H9 (cell line): ENCODE results near the gene SRPK1. TPM values are rescaled to one million over a fixed set of nuclear protein-coding genes. Genes with fewer than 3 reads are reported as not detected.

Source experiments
- DNase-seq: peaks from one replicate; pipeline ENCODE4 v3.0.0-alpha.2; 2017
- H2AFZ ChIP-seq: one replicate; pipeline ENCODE4 v1.6.1; 2013; ENCODE audit warnings: mild to moderate bottlenecking, low read length, control low read depth, moderate library complexity
- H2AK5ac ChIP-seq: 2 replicates; pipeline ENCODE4 v1.6.1; 2013; ENCODE audit warnings: low read length, control low read depth, mixed read lengths; ENCODE audit not compliant: insufficient read length
- H2BK120ac ChIP-seq: one replicate; pipeline ENCODE4 v1.6.1; 2013; ENCODE audit warnings: low read depth, mild to moderate bottlenecking, low read length, control low read depth, inconsistent platforms; ENCODE audit not compliant: poor library complexity, severe bottlenecking
- H2BK12ac ChIP-seq: 2 replicates; pipeline ENCODE4 v1.6.1; 2013; ENCODE audit warnings: low read length, control low read depth, mixed read lengths, low read depth; ENCODE audit not compliant: insufficient read length
- H2BK15ac ChIP-seq: 2 replicates; pipeline ENCODE4 v1.6.1; 2013; ENCODE audit warnings: low read depth, low read length, control low read depth
- H2BK20ac ChIP-seq: one replicate; pipeline ENCODE4 v1.6.1; 2013; ENCODE audit warnings: low read depth, mild to moderate bottlenecking, low read length, control low read depth, inconsistent platforms; ENCODE audit not compliant: poor library complexity, severe bottlenecking
- H2BK5ac ChIP-seq: 2 replicates; pipeline ENCODE4 v1.6.1; 2013; ENCODE audit warnings: low read length, control low read depth, mixed read lengths; ENCODE audit not compliant: insufficient read length
- H3K14ac ChIP-seq: 2 replicates; pipeline ENCODE4 v1.6.1; 2013; ENCODE audit warnings: low read length, control low read depth; ENCODE audit not compliant: insufficient read depth
- H3K18ac ChIP-seq: 2 replicates; pipeline ENCODE4 v1.6.1; 2013; ENCODE audit warnings: low read depth, mild to moderate bottlenecking, mixed read lengths, low read length, control low read depth; ENCODE audit not compliant: insufficient read length
- H3K23ac ChIP-seq: 2 replicates; pipeline ENCODE4 v1.6.1; 2013; ENCODE audit warnings: low read length, control low read depth, mixed read lengths, low read depth; ENCODE audit not compliant: insufficient read length
- H3K23me2 ChIP-seq: 2 replicates; pipeline ENCODE4 v1.6.1; 2013; ENCODE audit warnings: low read depth, mild to moderate bottlenecking, mixed read lengths, low read length, control low read depth; ENCODE audit not compliant: insufficient read length, poor library complexity, severe bottlenecking
- H3K27ac ChIP-seq: 2 replicates; pipeline ENCODE4 v1.5.1; 2013; ENCODE audit warnings: low read length, control low read depth, mixed read lengths, low read depth; ENCODE audit not compliant: insufficient read length
- H3K27me3 ChIP-seq: 2 replicates; pipeline ENCODE4 v1.6.1; 2013; ENCODE audit warnings: low read length, control low read depth, inconsistent platforms; ENCODE audit not compliant: insufficient read depth
- H3K4ac ChIP-seq: 2 replicates; pipeline ENCODE4 v1.6.1; 2013; ENCODE audit warnings: low read depth, mild to moderate bottlenecking, control low read depth, inconsistent platforms, low read length, moderate library complexity
- H3K4me1 ChIP-seq: 2 replicates; pipeline ENCODE4 v1.6.1; 2013; ENCODE audit warnings: low read length, control low read depth, inconsistent platforms; ENCODE audit not compliant: insufficient read depth
- H3K4me2 ChIP-seq: 2 replicates; pipeline ENCODE4 v1.6.1; 2013; ENCODE audit warnings: low read length, control low read depth, mixed read lengths; ENCODE audit not compliant: insufficient read length, insufficient read depth
- H3K56ac ChIP-seq: 2 replicates; pipeline ENCODE4 v1.6.1; 2013; ENCODE audit warnings: low read depth, mild to moderate bottlenecking, mixed read lengths, low read length, control low read depth; ENCODE audit not compliant: insufficient read length
- H3K79me1 ChIP-seq: 2 replicates; pipeline ENCODE4 v1.6.1; 2013; ENCODE audit warnings: low read depth, mild to moderate bottlenecking, moderate library complexity, low read length, control low read depth, inconsistent platforms; ENCODE audit not compliant: insufficient read depth, poor library complexity, severe bottlenecking
- H3K79me2 ChIP-seq: 2 replicates; pipeline ENCODE4 v1.6.1; 2013; ENCODE audit warnings: low read length, control low read depth, inconsistent platforms; ENCODE audit not compliant: insufficient read depth
- H3K9ac ChIP-seq: 2 replicates; pipeline ENCODE4 v1.6.1; 2013; ENCODE audit warnings: low read length, control low read depth, mixed read lengths; ENCODE audit not compliant: insufficient read length; ENCODE audit errors: extremely low read depth
- H3K9me3 ChIP-seq: one replicate; pipeline ENCODE4 v1.6.1; 2013; ENCODE audit warnings: low read depth, low read length, inconsistent platforms; ENCODE audit not compliant: control insufficient read depth
- H3T11ph ChIP-seq: one replicate; pipeline ENCODE4 v1.6.1; 2013; ENCODE audit warnings: mild to moderate bottlenecking, low read length, control low read depth, inconsistent platforms
- H4K20me1 ChIP-seq: one replicate; pipeline ENCODE4 v1.6.1; 2013; ENCODE audit not compliant: control insufficient read depth, insufficient read length, insufficient read depth
- H4K5ac ChIP-seq: 2 replicates; pipeline ENCODE4 v1.6.1; 2013; ENCODE audit warnings: low read depth, mild to moderate bottlenecking, mixed read lengths, low read length, control low read depth; ENCODE audit not compliant: insufficient read length
- H4K8ac ChIP-seq: replicated peaks from 2 replicates; pipeline ENCODE4 v1.6.1; 2013; ENCODE audit warnings: low read length, control low read depth, mixed read lengths, low read depth; ENCODE audit not compliant: insufficient read length
- H4K91ac ChIP-seq: 2 replicates; pipeline ENCODE4 v1.6.1; 2013; ENCODE audit warnings: low read depth, mild to moderate bottlenecking, moderate library complexity, mixed read lengths, low read length, control low read depth; ENCODE audit not compliant: insufficient read length
- H3K27ac Mint-ChIP-seq, 3 experiments: 2 replicates in 2 of 3; 3 replicates in 1 of 3; pipeline ENCODE4 v1.8.0; 2020 to 2021; ENCODE audit warnings: mixed read lengths in 3 of 3, mild to moderate bottlenecking in 1 of 3, moderate library complexity in 1 of 3
- H3K27me3 Mint-ChIP-seq: 2 replicates; pipeline ENCODE4 v1.8.0; 2021; ENCODE audit warnings: low read depth, mild to moderate bottlenecking, moderate library complexity, mixed read lengths
- H3K36me3 Mint-ChIP-seq, 3 experiments: 2 replicates in 2 of 3; 3 replicates in 1 of 3; pipeline ENCODE4 v1.8.0; 2020 to 2021; ENCODE audit warnings: low read depth in 3 of 3, mixed read lengths in 3 of 3; ENCODE audit not compliant: insufficient read depth in 1 of 3
- H3K4me1 Mint-ChIP-seq, 2 experiments: 2 replicates each; pipeline ENCODE4 v1.8.0; 2020; ENCODE audit warnings: mixed read lengths in 2 of 2
- H3K4me3 Mint-ChIP-seq, 2 experiments: 2 replicates in 1 of 2; 3 replicates in 1 of 2; pipeline ENCODE4 v1.8.0; 2020 to 2021; ENCODE audit warnings: mild to moderate bottlenecking in 2 of 2, mixed read lengths in 2 of 2, moderate library complexity in 1 of 2
- H3K9me3 Mint-ChIP-seq, 2 experiments: 2 replicates in 1 of 2; 3 replicates in 1 of 2; pipeline ENCODE4 v1.8.0; 2020; ENCODE audit warnings: mild to moderate bottlenecking in 2 of 2, mixed read lengths in 2 of 2, moderate library complexity in 1 of 2
- WGBS: extraction: QIAGEN DNeasy Blood & Tissue Kit; methylation state at CpG from one replicate; pipeline ENCODE4 v1.1.7; 2013; ENCODE audit warnings: missing lambda C conversion rate, low lambda C conversion rate, mixed read lengths; ENCODE audit not compliant: insufficient read length; ENCODE audit errors: extremely low coverage; 5-methylcytosine and 5-hydroxymethylcytosine counted together
- total RNA-seq: library from RNA; stranded (reverse); gene quantifications from 2 replicates; pipeline ENCODE4 v1.2.1, GENCODE V29; 2021
- TF ChIP-seq, protein P1 (sequence below): fragments of 200-600 bp; sonication (generic); conservative IDR thresholded peaks from 3 replicates; pipeline ENCODE4 v1.8.0; 2021; ENCODE audit warnings: antibody characterized with exemption, mild to moderate bottlenecking

Gene SRPK1
- total RNA-seq, 1 experiment from 2014 or later: 93.2 TPM

DNA sequence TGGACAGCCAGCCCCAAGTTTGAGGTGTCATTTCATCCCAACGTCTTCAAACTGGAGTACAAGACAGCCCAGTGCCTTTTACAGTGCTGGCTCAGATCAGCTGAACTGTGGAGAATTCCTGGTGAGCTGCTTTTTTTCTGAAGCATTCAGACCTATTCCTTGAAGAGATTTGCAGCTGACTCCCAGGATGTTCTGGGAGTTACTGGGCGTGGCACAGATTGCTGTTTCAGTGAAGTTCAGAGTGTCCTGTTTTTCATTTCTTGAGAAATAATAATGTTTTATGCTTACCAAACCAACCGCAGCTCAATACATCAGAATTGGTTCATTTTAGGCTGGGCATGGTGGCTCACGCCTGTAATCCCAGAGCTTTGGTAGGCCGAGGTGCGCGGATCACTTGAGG, 33.4 kb upstream of the SRPK1 start:
- H3K4me3 Mint-ChIP-seq: no peak overlapping the region

More for the DNA sequence above, 33.4 kb upstream of the SRPK1 start:
- no peak overlapping the region for H2AK5ac ChIP-seq
- H3K36me3 Mint-ChIP-seq: no peaks in the 10 kb centered on the region
- H3K27me3 Mint-ChIP-seq: peaks cover 2% of the 10 kb centered on the region; the same call in 1 of the 2 replicates
- no peak overlapping the region for H2AFZ ChIP-seq
- no peak overlapping the region for H3K56ac ChIP-seq
- H2BK5ac ChIP-seq: no peak overlapping the region
- no peak overlapping the region for H3K27ac ChIP-seq
- no peaks in the 10 kb centered on the region for H3K23me2 ChIP-seq
- H3K9ac ChIP-seq: no peak overlapping the region
- no peaks in the 10 kb centered on the region; the same call in 1 of the 2 replicates for H3K79me2 ChIP-seq
- no peak overlapping the region for H2BK120ac ChIP-seq
- no peaks in the 10 kb centered on the region for H3K9me3 ChIP-seq
- H4K91ac ChIP-seq: no peak overlapping the region
- H3K4me1 ChIP-seq: no peaks in the 10 kb centered on the region
- no peak overlapping the region for H3K4me2 ChIP-seq
- H3K23ac ChIP-seq: no peak overlapping the region
- H3K4me1 Mint-ChIP-seq: peaks cover 9 to 11% of the 10 kb centered on the region in 2 experiments
- no peaks in the 10 kb centered on the region for H3K27me3 ChIP-seq
- no peak overlapping the region for H2BK20ac ChIP-seq
- no peak overlapping the region for H3K27ac Mint-ChIP-seq
- no peak for DNase-seq
- no peak overlapping the region for H3T11ph ChIP-seq
- H3K4ac ChIP-seq: no peak overlapping the region
- TF ChIP-seq, protein P1, sequence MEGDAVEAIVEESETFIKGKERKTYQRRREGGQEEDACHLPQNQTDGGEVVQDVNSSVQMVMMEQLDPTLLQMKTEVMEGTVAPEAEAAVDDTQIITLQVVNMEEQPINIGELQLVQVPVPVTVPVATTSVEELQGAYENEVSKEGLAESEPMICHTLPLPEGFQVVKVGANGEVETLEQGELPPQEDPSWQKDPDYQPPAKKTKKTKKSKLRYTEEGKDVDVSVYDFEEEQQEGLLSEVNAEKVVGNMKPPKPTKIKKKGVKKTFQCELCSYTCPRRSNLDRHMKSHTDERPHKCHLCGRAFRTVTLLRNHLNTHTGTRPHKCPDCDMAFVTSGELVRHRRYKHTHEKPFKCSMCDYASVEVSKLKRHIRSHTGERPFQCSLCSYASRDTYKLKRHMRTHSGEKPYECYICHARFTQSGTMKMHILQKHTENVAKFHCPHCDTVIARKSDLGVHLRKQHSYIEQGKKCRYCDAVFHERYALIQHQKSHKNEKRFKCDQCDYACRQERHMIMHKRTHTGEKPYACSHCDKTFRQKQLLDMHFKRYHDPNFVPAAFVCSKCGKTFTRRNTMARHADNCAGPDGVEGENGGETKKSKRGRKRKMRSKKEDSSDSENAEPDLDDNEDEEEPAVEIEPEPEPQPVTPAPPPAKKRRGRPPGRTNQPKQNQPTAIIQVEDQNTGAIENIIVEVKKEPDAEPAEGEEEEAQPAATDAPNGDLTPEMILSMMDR: no peak
- H4K5ac ChIP-seq: no peak overlapping the region
- H2BK12ac ChIP-seq: no peak overlapping the region
- H3K18ac ChIP-seq: no peak overlapping the region
- no peaks in the 10 kb centered on the region for H3K9me3 Mint-ChIP-seq
- no CpG with 5 or more reads among the region's 7 CpGs for WGBS
- no peak overlapping the region for H4K8ac ChIP-seq
- no peaks in the 10 kb centered on the region for H4K20me1 ChIP-seq
- no peak overlapping the region for H3K14ac ChIP-seq
- no peak overlapping the region for H2BK15ac ChIP-seq
- no peaks in the 10 kb centered on the region for H3K79me1 ChIP-seq
